CD14-positive monocyte (primary cell): ENCODE results near the gene ATXN2. TPM values are rescaled to one million over a fixed set of nuclear protein-coding genes. Genes with fewer than 3 reads are reported as not detected.

Experiments used
- DNase-seq, 3 donors: peaks; one replicate each; pipeline ENCODE4 v3.0.0-alpha.2; 2011 to 2022
- H2AFZ ChIP-seq: 2 replicates; pipeline ENCODE4 v1.6.0; 2012; ENCODE audit warnings: mild to moderate bottlenecking, low read depth, low read length, inconsistent platforms; ENCODE audit not compliant: insufficient read depth, poor library complexity, severe bottlenecking
- H3K27ac ChIP-seq, 2 donors: 1 replicate in 1 of 2; 2 replicates in 1 of 2; pipeline ENCODE4 v1.5.1; 2012 to 2013; ENCODE audit warnings: low read length in 2 of 2, control low read depth in 1 of 2, inconsistent platforms in 1 of 2, low read depth in 1 of 2, mild to moderate bottlenecking in 1 of 2
- H3K27me3 ChIP-seq, 2 donors: one replicate each; pipeline versions ENCODE4 v1.6.0 to v1.6.1; 2011 to 2013; ENCODE audit warnings: low read length in 2 of 2; ENCODE audit not compliant: control insufficient read depth in 2 of 2, insufficient read depth in 2 of 2
- H3K36me3 ChIP-seq, 2 donors: replicated peaks in 1 of 2; 1 replicate in 1 of 2; 2 replicates in 1 of 2; pipeline versions ENCODE4 v1.5.1 to v1.6.1; 2012 to 2013; ENCODE audit warnings: low read length in 2 of 2, control low read depth in 1 of 2, inconsistent platforms in 1 of 2, mild to moderate bottlenecking in 1 of 2; ENCODE audit not compliant: insufficient read depth in 2 of 2, control insufficient read depth in 1 of 2
- H3K4me1 ChIP-seq, 2 donors: 1 replicate in 1 of 2; 2 replicates in 1 of 2; pipeline versions ENCODE4 v1.5.1 to v1.6.1; 2012 to 2013; ENCODE audit warnings: low read length in 2 of 2, control low read depth in 1 of 2, inconsistent platforms in 1 of 2, mild to moderate bottlenecking in 1 of 2, moderate library complexity in 1 of 2; ENCODE audit not compliant: insufficient read depth in 2 of 2, control insufficient read depth in 1 of 2
- H3K4me2 ChIP-seq: replicated peaks from 2 replicates; pipeline ENCODE3; 2012; ENCODE audit warnings: low read length, moderate library complexity, mild to moderate bottlenecking; ENCODE audit not compliant: poor library complexity, severe bottlenecking; ENCODE audit errors: extremely low read depth
- H3K4me3 ChIP-seq, 3 experiments: fragments of 200-600 bp in 1 of 3; sonication (generic) in 1 of 3; replicated peaks in 1 of 3; 1 replicate in 2 of 3; 2 replicates in 1 of 3; pipeline ENCODE4 v1.5.1; 2011 to 2013; ENCODE audit warnings: low read length in 3 of 3, mild to moderate bottlenecking in 3 of 3, control low read depth in 2 of 3, low read depth in 2 of 3, inconsistent platforms in 1 of 3, moderate library complexity in 1 of 3
- H3K79me2 ChIP-seq: 2 replicates; pipeline ENCODE4 v1.6.0; 2012; ENCODE audit warnings: mild to moderate bottlenecking, control low read depth, inconsistent platforms, low read length, moderate library complexity; ENCODE audit not compliant: insufficient read depth
- H3K9ac ChIP-seq: 2 replicates; pipeline ENCODE4 v1.6.0; 2017; ENCODE audit warnings: low read length, mild to moderate bottlenecking; ENCODE audit not compliant: insufficient read depth, poor library complexity, severe bottlenecking
- H3K9me3 ChIP-seq, 2 donors: replicated peaks in 1 of 2; 1 replicate in 1 of 2; 2 replicates in 1 of 2; pipeline versions ENCODE4 v1.5.1 to v1.6.1; 2012 to 2013; ENCODE audit warnings: low read length in 2 of 2, control low read depth in 1 of 2; ENCODE audit not compliant: control insufficient read depth in 1 of 2, insufficient read depth in 1 of 2
- H4K20me1 ChIP-seq: 2 replicates; pipeline ENCODE4 v1.6.0; 2012; ENCODE audit warnings: mild to moderate bottlenecking, low read length, control low read depth, moderate library complexity; ENCODE audit not compliant: insufficient read depth
- H3K27ac Mint-ChIP-seq, 7 donors: one replicate each; pipeline ENCODE4 v1.8.0; 2020; ENCODE audit warnings: mild to moderate bottlenecking in 7 of 7, mixed read lengths in 7 of 7, moderate library complexity in 6 of 7, inconsistent platforms in 2 of 7
- H3K27me3 Mint-ChIP-seq, 3 donors: one replicate each; pipeline ENCODE4 v1.8.0; 2021 to 2022; ENCODE audit warnings: low read depth in 3 of 3, mild to moderate bottlenecking in 3 of 3, mixed read lengths in 3 of 3, moderate library complexity in 3 of 3, inconsistent platforms in 1 of 3
- H3K36me3 Mint-ChIP-seq, 2 donors: one replicate each; pipeline ENCODE4 v1.8.0; 2020; ENCODE audit warnings: mixed read lengths in 2 of 2, inconsistent platforms in 1 of 2, mild to moderate bottlenecking in 1 of 2
- H3K4me1 Mint-ChIP-seq: one replicate; pipeline ENCODE4 v1.8.0; 2020; ENCODE audit warnings: mild to moderate bottlenecking, mixed read lengths
- H3K4me3 Mint-ChIP-seq, 2 donors: one replicate each; pipeline ENCODE4 v1.8.0; 2020; ENCODE audit warnings: mild to moderate bottlenecking in 2 of 2, mixed read lengths in 2 of 2, moderate library complexity in 1 of 2
- H3K9me3 Mint-ChIP-seq, 7 donors: one replicate each; pipeline ENCODE4 v1.8.0; 2020 to 2022; ENCODE audit warnings: mixed read lengths in 7 of 7, mild to moderate bottlenecking in 6 of 7, moderate library complexity in 6 of 7, inconsistent platforms in 2 of 7
- WGBS: methylation state at CpG from one replicate; pipeline ENCODE4 v1.1.5; 2013; ENCODE audit warnings: missing lambda C conversion rate; ENCODE audit not compliant: insufficient coverage; 5-methylcytosine and 5-hydroxymethylcytosine counted together
- intact Hi-C, 2 donors: fragments of 100-400 bp; cut with micrococcal nuclease; formaldehyde crosslinking; loops; one replicate each; pipeline versions ENCODE4 v1.15.0 to v1.15.1; 2023
- polyA plus RNA-seq, 3 donors: library from polyadenylated mRNA; depleted of rRNA in 1 of 3; unstranded in 2 of 3; stranded (reverse) in 1 of 3; fragments of 300-500 nt in 2 of 3; fragments of >200 nt in 1 of 3; fragmentation: Illumina TruSeq in 2 of 3; gene quantifications; 1 replicate in 2 of 3; 2 replicates in 1 of 3; pipeline ENCODE4 v1.2.3, GENCODE V29; 2012 to 2021
- TF ChIP-seq, protein P1 (sequence below): fragments of 200-600 bp; IDR thresholded peaks from one replicate; pipeline ENCODE4 v1.8.0; 2022; ENCODE audit warnings: antibody characterized with exemption, mild to moderate bottlenecking

The ATXN2 gene
- polyA plus RNA-seq, 3 donors, result 4.3 to 28.8 (median 11.9) TPM

DNA sequence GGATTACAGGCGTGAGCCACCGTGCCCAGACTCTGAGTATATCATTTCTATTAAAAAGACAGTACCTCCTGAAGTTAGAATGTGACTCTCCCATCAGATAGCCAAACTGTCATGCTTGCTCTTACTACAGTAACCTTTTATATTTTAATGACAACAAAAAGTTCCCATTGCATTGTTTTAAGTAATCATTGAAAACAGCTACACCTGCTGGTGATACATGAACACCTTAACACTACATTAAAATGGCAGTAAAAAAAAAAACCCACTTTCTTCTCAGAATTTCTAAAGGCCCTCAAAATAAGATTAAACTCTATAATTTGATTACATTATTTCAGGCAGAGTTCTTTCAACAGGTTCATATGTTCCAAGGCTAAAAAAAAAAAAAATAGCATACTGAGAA lies 116.7 kb downstream of the ATXN2 start:
- Histone ChIP-seq H3K4me1 (no peaks in the 10 kb centered on the region), H3K27ac (no peak overlapping the region), H3K36me3 (peaks cover 73 to 97% of the 10 kb centered on the region in 2 donors), H3K9me3 (no peaks in the 10 kb centered on the region), H3K4me3 (no peak overlapping the region), H3K9ac (no peak overlapping the region), H3K27me3 (no peaks in the 10 kb centered on the region), H4K20me1 (no peaks in the 10 kb centered on the region), H3K4me2 (no peak overlapping the region), H3K79me2 (no peaks in the 10 kb centered on the region), H2AFZ (no peak overlapping the region)
- peaks cover 59 to 86% of the 10 kb centered on the region in 2 donors for H3K36me3 Mint-ChIP-seq
- H3K9me3 Mint-ChIP-seq, result no peaks in the 10 kb centered on the region
- no peak for DNase-seq
- H3K4me1 Mint-ChIP-seq, result no peaks in the 10 kb centered on the region
- WGBS, result 100% methylated on average over 2 of the region's 2 CpGs
- no peak overlapping the region for H3K4me3 Mint-ChIP-seq
- intact Hi-C loops, result no loop called here
- peak overlapping the region in 3 of 7 donors; percentile 18 to 61 (median 60) for H3K27ac Mint-ChIP-seq
- H3K27me3 Mint-ChIP-seq, result no peaks in the 10 kb centered on the region
- TF ChIP-seq, protein P1, sequence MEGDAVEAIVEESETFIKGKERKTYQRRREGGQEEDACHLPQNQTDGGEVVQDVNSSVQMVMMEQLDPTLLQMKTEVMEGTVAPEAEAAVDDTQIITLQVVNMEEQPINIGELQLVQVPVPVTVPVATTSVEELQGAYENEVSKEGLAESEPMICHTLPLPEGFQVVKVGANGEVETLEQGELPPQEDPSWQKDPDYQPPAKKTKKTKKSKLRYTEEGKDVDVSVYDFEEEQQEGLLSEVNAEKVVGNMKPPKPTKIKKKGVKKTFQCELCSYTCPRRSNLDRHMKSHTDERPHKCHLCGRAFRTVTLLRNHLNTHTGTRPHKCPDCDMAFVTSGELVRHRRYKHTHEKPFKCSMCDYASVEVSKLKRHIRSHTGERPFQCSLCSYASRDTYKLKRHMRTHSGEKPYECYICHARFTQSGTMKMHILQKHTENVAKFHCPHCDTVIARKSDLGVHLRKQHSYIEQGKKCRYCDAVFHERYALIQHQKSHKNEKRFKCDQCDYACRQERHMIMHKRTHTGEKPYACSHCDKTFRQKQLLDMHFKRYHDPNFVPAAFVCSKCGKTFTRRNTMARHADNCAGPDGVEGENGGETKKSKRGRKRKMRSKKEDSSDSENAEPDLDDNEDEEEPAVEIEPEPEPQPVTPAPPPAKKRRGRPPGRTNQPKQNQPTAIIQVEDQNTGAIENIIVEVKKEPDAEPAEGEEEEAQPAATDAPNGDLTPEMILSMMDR, result peak; percentile 31

DNA sequence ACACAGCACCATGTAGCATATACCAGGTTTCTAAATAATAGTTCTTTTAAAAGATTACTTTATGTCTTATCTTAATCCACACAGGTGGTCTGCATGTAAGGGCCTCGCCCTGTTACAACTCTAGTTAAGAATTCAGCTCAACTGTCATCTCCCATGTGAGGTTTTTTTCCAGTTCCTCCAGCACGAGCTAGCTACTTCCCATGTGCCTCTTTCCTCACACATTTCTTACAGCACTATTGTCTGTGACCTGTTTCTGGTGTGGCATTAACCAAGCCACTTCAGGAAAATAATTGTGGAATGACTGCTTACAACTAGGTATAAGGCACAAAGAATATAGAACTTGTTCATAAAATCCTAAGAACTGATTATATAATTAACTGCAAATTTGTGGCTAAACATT lies 127.9 kb downstream of the ATXN2 start:
- no peaks in the 10 kb centered on the region for H3K4me1 ChIP-seq
- H3K36me3 ChIP-seq, result peaks cover 50 to 88% of the 10 kb centered on the region in 2 donors
- Mint-ChIP-seq H3K4me1 (no peaks in the 10 kb centered on the region), H3K27ac (peak overlapping the region in 4 of 7 donors; percentile 12 to 35 (median 22)), H3K9me3 (peaks cover 0 to 3% (median 0%) of the 10 kb centered on the region in 7 donors), H3K27me3 (no peaks in the 10 kb centered on the region), H3K36me3 (peaks cover 56 to 83% of the 10 kb centered on the region in 2 donors), H3K4me3 (no peak overlapping the region)
- no peak overlapping the region for H2AFZ ChIP-seq
- H4K20me1 ChIP-seq, result no peaks in the 10 kb centered on the region
- no peak overlapping the region for H3K9ac ChIP-seq
- TF ChIP-seq, protein P1, result no peak
- WGBS, result 90% methylated on average over 1 of the region's 2 CpGs
- no peak overlapping the region for H3K4me2 ChIP-seq
- intact Hi-C loops, result no loop called here
- no peaks in the 10 kb centered on the region for H3K79me2 ChIP-seq
- no peak overlapping the region for H3K4me3 ChIP-seq
- peak overlapping the region in 1 of 2 donors; percentile 26 for H3K27ac ChIP-seq
- no peaks in the 10 kb centered on the region for H3K27me3 ChIP-seq
- no peak for DNase-seq
- H3K9me3 ChIP-seq, result no peaks in the 10 kb centered on the region
